ENCODE data around the gene SS18L1. TPM values are rescaled to one million over a fixed set of nuclear protein-coding genes. Genes with fewer than 3 reads are reported as not detected.
A peak's percentile ranks its signal among the peaks of the same experiment; 100 is the strongest.

SS18L1 gene
- total and polyA plus RNA-seq, 2 experiments from 2014 or later: 6.5 to 32.6 TPM

DNA sequence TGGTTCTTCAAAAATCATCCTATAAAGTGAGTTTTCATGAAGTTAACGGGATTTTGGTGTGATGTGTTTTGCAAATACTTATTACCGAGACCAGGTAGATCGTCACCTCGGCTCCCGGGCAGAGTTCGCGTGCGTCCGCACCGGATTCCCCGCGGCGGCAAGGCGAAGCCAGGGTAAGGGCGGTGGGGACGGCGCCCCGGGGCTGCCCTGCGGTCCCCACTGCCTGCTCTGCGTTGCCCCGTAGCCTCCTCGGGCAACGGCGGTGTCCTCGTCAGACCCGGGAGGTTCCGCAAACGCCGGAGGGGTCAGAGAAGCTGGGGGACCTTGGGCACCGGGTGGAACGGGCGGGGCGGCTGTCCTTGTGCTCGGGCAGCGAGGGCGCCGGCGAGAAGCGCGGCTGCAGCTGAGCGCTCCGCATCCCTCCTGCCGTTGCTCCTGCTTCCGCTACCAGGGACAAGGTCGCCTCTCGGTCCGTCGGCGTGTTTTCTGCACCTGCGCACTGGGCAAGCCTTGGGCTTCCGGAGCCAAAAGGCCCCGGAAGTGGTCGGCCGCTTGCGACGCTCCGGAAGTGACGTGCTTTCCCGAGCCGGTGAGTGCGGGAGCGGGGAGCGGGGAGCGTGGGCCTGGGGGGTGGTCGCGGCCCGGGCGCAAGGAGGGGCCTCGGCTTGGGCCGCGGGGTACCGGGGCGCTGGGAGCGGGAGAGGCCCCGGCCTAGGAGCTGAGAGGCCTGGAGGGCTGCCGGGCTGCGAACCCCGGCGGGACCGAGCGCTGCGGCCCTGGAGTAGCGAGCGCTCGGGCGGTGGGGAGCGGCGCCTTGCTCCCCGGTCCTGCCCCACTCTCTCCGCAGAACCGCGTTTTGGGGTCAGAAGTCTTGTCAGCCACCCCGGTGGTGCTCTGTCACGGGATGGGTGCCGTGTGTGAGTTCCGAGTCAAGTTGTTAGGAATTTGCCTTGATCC lies 39.2 kb downstream of the SS18L1 start, which contains the start of gene MTG2:
MTG2 (plus strand) TSS at position 560 of the 957 bp plus-strand sequence. CDS start 10,393 bp downstream, outside the sequence.
- peak within 1 kb of the TSS; percentile 93 for H3K4me3 Mint-ChIP-seq
- peaks cover 14% of the 10 kb centered on the region for H3K4me1 Mint-ChIP-seq
- H3K27me3 Mint-ChIP-seq (ENCODE audit: insufficient read depth, low read depth, poor library complexity): peaks cover 9% of the 10 kb centered on the region
- H2AFZ ChIP-seq: peak within 1 kb of the TSS; percentile 90
- H3K4me2 ChIP-seq: peak within 1 kb of the TSS; percentile 95
- peaks cover 4% of the 10 kb centered on the region; the same call in 2 of the 3 replicates for H3K36me3 Mint-ChIP-seq (ENCODE audit: low read depth)
- H3K9me3 Mint-ChIP-seq: no peaks in the 10 kb centered on the region
- H4K20me1 ChIP-seq (replicated peaks; ENCODE audit: insufficient read depth): 0 out of 2 replicates have a peak, but pooled peaks cover 7% of the 10 kb centered on the region
- H3K4me3 ChIP-seq: peak within 1 kb of the TSS; percentile 100
- ATAC-seq: peak; percentile 96
- no peaks in the 10 kb centered on the region for H3K9me2 ChIP-seq (ENCODE audit: insufficient read depth)
- H3K27ac Mint-ChIP-seq: peak within 1 kb of the TSS; percentile 94
- peaks cover 37% of the 10 kb centered on the region for H3K79me2 ChIP-seq (replicated peaks; ENCODE audit: insufficient read depth)
- H3K27ac ChIP-seq (ENCODE audit: low read depth): peak within 1 kb of the TSS; percentile 93
- DNase-seq (ENCODE audit: low spot score): peak; percentile 98
- no peaks in the 10 kb centered on the region for H3K27me3 ChIP-seq (ENCODE audit: insufficient read depth)
- H3F3A ChIP-seq (replicated peaks; ENCODE audit: low read depth): peaks cover 7% of the 10 kb centered on the region
- peak; percentile 97 for TF ChIP-seq POLR2AphosphoS5 (IDR thresholded peaks at IDR 0.05; ENCODE audit: low read depth)
- no peak for TF ChIP-seq ZNF331 (CRISPR knock-in tag; IDR thresholded peaks at IDR 0.05; ENCODE audit: low read depth)
- no peak for TF ChIP-seq STAT1 (IDR thresholded peaks at IDR 0.05; ENCODE audit: unreplicated experiment)
- TF ChIP-seq, protein P1, sequence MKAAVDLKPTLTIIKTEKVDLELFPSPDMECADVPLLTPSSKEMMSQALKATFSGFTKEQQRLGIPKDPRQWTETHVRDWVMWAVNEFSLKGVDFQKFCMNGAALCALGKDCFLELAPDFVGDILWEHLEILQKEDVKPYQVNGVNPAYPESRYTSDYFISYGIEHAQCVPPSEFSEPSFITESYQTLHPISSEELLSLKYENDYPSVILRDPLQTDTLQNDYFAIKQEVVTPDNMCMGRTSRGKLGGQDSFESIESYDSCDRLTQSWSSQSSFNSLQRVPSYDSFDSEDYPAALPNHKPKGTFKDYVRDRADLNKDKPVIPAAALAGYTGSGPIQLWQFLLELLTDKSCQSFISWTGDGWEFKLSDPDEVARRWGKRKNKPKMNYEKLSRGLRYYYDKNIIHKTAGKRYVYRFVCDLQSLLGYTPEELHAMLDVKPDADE (IDR thresholded peaks at IDR 0.05): peak; percentile 82
- TF ChIP-seq CREB1 (CRISPR knock-in tag; IDR thresholded peaks at IDR 0.05; ENCODE audit: low read depth): peak; percentile 97
- no peaks in the 10 kb centered on the region for H3K36me3 ChIP-seq (ENCODE audit: insufficient read depth)
- H3K4me1 ChIP-seq (ENCODE audit: insufficient read depth): peaks cover 7% of the 10 kb centered on the region; the same call in 1 of the 2 replicates

DNA sequence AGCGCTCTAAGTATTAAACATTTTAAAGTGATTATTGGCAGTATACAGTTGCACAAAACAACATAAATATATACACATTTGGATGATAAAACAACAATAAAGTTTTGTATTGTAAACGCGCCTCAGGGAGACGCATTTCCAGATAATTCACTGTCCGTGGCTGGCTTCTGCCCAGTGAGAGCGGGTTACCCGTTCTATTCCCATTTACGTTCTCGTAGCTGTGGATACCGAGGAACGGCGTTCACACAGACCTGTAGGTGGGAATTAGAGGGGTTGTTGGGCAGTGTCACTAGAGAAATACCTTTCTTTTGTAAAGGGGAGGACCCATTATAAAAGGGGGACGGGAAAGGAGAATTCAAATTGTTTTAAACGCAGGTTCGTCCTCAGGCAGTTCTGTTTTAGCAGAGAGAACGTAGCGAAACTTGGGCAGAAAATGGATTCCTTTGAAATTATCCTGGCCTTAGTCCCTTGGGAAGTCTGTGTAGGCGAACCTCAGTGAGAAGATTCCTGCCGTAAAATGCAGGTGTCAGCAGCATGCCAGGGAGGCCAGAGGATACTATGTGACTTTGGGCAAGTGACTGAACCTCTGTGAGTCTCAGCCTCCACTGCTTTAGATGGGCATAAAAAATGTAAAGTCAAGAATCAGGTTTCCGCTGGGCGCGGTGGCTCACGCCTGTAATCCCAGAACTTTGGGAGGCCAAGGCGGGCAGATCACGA lies 40.0 kb downstream of the SS18L1 start:
- peak overlapping the region; percentile 93 for H3K27ac ChIP-seq (ENCODE audit: low read depth)
- ATAC-seq (peak; percentile 8; the same call in 1 of the 3 replicates), DNase-seq (ENCODE audit: low spot score) (peak; percentile 30)
- peaks cover 45% of the 10 kb centered on the region for H3K79me2 ChIP-seq (replicated peaks; ENCODE audit: insufficient read depth)
- 0 out of 2 replicates have a peak, but pooled peaks cover 14% of the 10 kb centered on the region for H4K20me1 ChIP-seq (replicated peaks; ENCODE audit: insufficient read depth)
- peak overlapping the region; percentile 90 for H2AFZ ChIP-seq
- H3K36me3 Mint-ChIP-seq (ENCODE audit: low read depth): peaks cover 4% of the 10 kb centered on the region; the same call in 2 of the 3 replicates
- peaks cover 7% of the 10 kb centered on the region for H3F3A ChIP-seq (replicated peaks; ENCODE audit: low read depth)
- H3K4me1 Mint-ChIP-seq: peaks cover 14% of the 10 kb centered on the region
- H3K4me3 Mint-ChIP-seq: peak overlapping the region; percentile 93
- peak overlapping the region; percentile 100 for H3K4me3 ChIP-seq
- H3K4me2 ChIP-seq: peak overlapping the region; percentile 95
- peaks cover 9% of the 10 kb centered on the region for H3K27me3 Mint-ChIP-seq (ENCODE audit: insufficient read depth, low read depth, poor library complexity)
- H3K27me3 ChIP-seq (ENCODE audit: insufficient read depth): no peaks in the 10 kb centered on the region
- peak overlapping the region; percentile 94 for H3K27ac Mint-ChIP-seq
- H3K9me2 ChIP-seq (ENCODE audit: insufficient read depth): no peaks in the 10 kb centered on the region
- no peaks in the 10 kb centered on the region for H3K36me3 ChIP-seq (ENCODE audit: insufficient read depth)
- peaks cover 7% of the 10 kb centered on the region; the same call in 1 of the 2 replicates for H3K4me1 ChIP-seq (ENCODE audit: insufficient read depth)
- no peaks in the 10 kb centered on the region for H3K9me3 Mint-ChIP-seq
- TF ChIP-seq, protein P1 (IDR thresholded peaks at IDR 0.05): no peak
- TF ChIP-seq EZH2phosphoT487 (IDR thresholded peaks at IDR 0.05; ENCODE audit: unreplicated experiment) (no peak), NANOG (IDR thresholded peaks at IDR 0.05; ENCODE audit: borderline replicate concordance) (no peak), ZNF331 (CRISPR knock-in tag; IDR thresholded peaks at IDR 0.05; ENCODE audit: low read depth) (no peak)
- TF ChIP-seq, protein P2, sequence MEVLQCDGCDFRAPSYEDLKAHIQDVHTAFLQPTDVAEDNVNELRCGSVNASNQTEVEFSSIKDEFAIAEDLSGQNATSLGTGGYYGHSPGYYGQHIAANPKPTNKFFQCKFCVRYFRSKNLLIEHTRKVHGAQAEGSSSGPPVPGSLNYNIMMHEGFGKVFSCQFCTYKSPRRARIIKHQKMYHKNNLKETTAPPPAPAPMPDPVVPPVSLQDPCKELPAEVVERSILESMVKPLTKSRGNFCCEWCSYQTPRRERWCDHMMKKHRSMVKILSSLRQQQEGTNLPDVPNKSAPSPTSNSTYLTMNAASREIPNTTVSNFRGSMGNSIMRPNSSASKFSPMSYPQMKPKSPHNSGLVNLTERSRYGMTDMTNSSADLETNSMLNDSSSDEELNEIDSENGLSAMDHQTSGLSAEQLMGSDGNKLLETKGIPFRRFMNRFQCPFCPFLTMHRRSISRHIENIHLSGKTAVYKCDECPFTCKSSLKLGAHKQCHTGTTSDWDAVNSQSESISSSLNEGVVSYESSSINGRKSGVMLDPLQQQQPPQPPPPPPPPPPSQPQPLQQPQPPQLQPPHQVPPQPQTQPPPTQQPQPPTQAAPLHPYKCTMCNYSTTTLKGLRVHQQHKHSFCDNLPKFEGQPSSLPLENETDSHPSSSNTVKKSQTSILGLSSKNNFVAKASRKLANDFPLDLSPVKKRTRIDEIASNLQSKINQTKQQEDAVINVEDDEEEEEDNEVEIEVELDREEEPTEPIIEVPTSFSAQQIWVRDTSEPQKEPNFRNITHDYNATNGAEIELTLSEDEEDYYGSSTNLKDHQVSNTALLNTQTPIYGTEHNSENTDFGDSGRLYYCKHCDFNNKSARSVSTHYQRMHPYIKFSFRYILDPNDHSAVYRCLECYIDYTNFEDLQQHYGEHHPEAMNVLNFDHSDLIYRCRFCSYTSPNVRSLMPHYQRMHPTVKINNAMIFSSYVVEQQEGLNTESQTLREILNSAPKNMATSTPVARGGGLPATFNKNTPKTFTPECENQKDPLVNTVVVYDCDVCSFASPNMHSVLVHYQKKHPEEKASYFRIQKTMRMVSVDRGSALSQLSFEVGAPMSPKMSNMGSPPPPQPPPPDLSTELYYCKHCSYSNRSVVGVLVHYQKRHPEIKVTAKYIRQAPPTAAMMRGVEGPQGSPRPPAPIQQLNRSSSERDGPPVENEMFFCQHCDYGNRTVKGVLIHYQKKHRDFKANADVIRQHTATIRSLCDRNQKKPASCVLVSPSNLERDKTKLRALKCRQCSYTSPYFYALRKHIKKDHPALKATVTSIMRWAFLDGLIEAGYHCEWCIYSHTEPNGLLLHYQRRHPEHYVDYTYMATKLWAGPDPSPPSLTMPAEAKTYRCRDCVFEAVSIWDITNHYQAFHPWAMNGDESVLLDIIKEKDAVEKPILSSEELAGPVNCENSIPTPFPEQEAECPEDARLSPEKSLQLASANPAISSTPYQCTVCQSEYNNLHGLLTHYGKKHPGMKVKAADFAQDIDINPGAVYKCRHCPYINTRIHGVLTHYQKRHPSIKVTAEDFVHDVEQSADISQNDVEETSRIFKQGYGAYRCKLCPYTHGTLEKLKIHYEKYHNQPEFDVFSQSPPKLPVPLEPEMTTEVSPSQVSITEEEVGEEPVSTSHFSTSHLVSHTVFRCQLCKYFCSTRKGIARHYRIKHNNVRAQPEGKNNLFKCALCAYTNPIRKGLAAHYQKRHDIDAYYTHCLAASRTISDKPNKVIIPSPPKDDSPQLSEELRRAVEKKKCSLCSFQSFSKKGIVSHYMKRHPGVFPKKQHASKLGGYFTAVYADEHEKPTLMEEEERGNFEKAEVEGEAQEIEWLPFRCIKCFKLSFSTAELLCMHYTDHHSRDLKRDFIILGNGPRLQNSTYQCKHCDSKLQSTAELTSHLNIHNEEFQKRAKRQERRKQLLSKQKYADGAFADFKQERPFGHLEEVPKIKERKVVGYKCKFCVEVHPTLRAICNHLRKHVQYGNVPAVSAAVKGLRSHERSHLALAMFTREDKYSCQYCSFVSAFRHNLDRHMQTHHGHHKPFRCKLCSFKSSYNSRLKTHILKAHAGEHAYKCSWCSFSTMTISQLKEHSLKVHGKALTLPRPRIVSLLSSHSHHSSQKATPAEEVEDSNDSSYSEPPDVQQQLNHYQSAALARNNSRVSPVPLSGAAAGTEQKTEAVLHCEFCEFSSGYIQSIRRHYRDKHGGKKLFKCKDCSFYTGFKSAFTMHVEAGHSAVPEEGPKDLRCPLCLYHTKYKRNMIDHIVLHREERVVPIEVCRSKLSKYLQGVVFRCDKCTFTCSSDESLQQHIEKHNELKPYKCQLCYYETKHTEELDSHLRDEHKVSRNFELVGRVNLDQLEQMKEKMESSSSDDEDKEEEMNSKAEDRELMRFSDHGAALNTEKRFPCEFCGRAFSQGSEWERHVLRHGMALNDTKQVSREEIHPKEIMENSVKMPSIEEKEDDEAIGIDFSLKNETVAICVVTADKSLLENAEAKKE (CRISPR knock-in tag; IDR thresholded peaks at IDR 0.05): no peak
